HG03354 (cell line): ENCODE data around the gene IMPA2.
"Not testable (repeated sequence)": the region's sequence is repeated elsewhere in the genome, so short reads cannot be mapped to it uniquely, and the experiment has no call there.

Experiments used
- ATAC-seq: cut with Tn5 transposase; IDR thresholded peaks from one replicate; pipeline ENCODE4 v1.9.1; 2021; ENCODE audit warnings: mild to moderate bottlenecking; ENCODE audit not compliant: unreplicated experiment, poor library complexity, severe bottlenecking

IMPA2 gene

DNA sequence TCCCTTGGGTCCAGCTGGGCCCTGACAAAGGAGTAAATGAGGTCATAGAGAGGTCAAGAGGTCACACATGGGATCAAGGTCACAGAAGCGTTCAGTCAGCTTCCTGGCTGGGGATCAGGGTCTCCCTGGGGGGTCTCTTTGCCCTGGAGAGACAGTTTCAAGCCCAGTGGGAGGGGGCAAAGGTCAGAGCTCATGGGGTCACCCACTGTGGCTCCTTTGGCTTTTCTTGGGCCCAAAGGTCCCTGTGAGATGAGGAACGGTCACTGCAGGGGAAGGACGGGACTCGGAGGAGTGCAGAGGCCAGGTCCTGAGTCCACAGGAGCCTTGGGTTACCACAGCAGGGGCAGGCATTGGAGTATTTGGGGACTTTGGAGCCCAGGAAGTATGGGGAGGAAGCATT lies 81.7 kb downstream of the IMPA2 start:
- no peak for ATAC-seq

DNA sequence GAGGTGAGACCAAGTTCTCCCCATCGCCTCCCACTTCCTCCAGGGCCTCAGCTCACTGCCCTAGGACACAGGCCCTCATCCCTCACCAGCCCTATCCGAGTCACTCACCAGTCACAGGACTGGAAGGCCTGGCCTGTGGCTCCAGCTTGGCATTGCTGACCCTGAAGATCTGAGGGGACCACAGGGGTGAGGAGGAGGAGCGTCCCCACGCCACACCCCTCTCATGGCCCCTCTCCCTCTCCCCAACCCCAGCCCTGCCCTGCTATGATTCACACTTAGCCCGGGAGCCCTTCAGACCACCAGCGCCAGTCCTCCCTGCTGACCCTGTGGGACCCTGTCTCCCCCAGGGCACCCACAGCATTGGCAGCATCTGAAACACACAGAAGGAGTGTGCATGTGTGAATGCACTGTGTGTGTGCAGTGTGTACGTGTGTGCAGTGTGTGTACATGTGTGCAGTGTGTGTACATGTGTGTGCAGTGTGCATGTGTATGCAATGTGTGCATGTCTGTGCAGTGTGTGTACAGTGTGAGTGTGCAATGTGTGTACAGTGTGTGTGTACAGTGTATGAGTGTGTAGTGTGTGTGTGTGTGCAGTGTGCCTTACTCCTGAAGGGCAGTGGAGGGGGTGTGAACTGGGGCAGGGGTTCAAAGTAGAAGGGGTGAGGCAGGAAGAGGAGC lies 82.9 kb downstream of the IMPA2 start:
- ATAC-seq: no peak

- no peak for ATAC-seq
These were observed 84.1 kb downstream of the IMPA2 start for GRCh38 chr18:12065397-12065796.

DNA sequence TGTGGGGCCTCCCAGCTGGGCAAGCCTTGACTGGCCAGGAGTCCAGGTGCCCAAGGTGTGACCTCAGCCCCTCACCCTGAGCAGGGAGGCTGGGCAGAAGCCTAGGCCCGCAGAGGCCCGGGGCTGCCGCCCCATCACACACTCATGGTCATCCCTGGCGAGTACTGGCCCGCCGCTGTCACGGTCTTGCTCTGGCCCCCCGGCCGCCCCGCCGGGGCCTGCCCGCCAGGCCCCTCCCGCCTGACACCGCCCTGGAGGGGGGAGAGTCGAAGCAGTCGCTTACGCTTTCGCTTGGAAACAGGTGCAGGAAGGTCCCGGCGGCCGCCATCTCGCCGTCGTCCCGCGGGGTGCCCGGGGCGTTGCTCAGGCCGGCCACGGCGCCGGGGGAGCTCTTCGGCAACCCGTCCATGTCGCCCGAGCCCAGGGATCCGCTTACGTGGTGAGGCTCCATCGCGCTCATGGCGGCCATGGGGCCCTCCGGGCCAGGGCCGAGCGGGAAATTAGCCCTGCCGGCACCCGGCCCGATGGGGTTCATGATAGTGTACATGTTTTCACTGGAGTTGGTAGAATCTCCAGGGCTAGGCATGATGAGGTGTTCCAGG lies 85.7 kb downstream of the IMPA2 start:
- ATAC-seq: no peak

DNA sequence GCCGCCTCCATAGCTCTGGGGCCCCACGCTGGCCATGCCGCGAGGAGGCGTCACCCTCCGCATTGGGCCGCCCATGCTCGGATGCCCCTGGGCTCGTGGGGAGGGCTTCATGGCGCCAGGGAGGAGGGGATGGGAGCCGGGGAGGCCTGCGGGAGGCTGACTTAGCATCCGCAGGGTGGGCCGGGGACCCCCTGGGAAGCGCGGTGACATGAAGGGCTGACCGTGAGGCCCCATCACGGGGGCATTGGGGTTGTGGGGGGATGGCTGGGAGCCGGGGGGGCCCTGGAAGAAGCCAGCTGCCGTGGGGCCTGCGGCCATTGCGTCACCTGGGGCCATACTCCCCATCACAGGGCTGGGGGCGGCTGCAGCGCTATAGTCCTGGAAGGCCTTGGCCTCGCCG lies 86.4 kb downstream of the IMPA2 start:
- ATAC-seq: no peak

- ATAC-seq: not testable (repeated sequence)
These were observed 87.1 kb downstream of the IMPA2 start for GRCh38 chr18:12068316-12068949.

DNA sequence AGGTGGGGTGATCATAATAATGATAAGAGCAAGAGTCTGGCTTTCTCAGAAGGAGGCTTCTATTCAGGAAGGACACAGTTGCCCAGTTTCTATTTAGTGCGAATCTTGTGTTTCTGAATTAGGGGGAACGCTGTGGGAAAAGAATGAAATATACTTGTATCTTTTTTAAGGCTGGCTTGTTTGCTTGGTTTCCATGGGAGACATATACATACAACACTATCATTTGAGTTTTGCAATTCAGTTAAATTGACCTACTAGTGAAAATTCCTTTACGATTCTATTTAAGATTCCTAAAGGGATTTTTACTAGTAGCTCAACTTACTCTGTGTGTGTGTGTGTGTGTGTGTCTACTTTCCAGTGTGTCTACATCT lies 87.6 kb downstream of the IMPA2 start:
- no peak for ATAC-seq

DNA sequence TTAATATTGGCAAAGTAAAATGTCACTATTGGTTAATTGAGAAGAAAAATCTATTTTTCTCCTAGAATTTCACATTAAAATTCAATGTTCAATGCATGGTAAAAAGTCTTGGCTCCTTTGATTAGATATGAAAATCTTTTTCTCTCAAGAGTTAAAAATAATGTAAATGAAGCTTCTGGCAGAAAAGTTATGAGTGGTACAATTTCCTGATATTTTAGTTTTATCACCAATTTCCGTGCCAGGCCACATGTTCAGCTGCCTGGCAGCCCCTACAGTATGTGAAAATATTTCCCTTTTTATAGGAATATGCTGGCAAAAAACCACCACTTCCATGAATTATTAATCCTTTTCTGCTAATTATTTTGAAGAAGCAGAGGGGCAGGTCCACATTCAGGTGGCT lies 89.8 kb downstream of the IMPA2 start:
- not testable (repeated sequence) for ATAC-seq

DNA sequence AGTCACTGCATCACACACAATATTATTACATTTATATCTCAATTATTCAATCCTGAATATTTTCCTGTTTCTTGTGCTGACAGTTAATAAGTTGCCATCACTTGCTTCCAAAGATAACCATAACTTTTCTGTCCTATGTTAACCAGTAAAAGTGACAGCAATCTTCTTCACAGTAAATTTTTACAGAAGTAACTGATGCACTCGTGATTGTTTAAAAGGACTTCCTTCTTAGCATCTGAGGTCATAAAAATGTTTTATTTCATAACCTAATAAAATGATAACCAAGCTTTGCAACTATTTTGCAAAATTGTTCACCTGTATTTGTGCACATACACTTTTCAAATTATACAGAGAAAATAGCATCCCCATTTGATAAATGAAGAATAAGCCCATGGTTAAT lies 91.7 kb downstream of the IMPA2 start:
- ATAC-seq: no peak

- ATAC-seq: no peak
These were observed 93.4 kb downstream of the IMPA2 start for GRCh38 chr18:12074736-12075135.

GRCh38 chr18:12076424-12077140 lies 95.3 kb downstream of the IMPA2 start:
- no peak for ATAC-seq

GRCh38 chr18:12077994-12078393 lies 96.7 kb downstream of the IMPA2 start:
- not testable (repeated sequence) for ATAC-seq

DNA sequence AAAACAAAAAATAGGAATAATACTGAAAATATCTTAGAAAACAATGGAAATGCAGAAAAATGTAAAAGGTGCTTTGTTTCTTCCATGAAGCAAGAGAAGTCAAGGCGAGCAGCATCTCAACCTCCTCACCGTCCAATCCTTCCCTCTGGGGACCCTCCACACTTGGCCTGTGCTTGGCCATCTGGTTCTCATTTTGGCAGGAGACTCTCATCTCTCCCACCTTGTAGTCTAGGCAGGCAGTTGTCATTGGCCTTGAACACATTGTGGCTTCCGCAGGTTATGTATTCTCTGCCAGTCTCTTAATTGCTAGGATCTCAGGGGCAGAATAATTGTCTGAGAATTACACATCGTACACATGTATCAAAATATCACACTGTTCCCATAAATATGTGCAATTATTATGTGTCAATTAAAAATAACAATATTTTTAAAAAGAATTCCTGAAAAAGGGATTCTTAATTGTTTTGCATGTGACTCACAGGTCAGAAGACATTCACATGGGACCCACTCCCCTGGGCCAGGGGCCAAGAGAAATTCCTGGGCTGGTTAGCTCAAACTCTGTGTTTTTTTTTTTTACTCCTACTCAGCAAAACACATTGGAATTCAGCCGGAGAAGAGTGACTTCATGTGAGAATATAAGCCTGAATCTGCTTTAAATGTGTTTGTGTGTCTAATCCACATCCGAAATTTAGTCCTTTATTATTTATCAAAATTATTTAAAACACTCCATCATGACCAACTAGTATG lies 98.4 kb downstream of the IMPA2 start:
- no peak for ATAC-seq
